ENCODE results near the gene CCT5.

- TF ChIP-seq POLR2A (IDR thresholded peaks at IDR 0.05) (no peak), CTCF (IDR thresholded peaks at IDR 0.05) (no peak)
Measured at GRCh38 chr5:10290438-10290837, 40.4 kb downstream of the CCT5 start.
